Fibroblast of skin of back (primary cell): ENCODE measurements around the gene KRT26. TPM values are rescaled to one million over a fixed set of nuclear protein-coding genes. Genes with fewer than 3 reads are reported as not detected.
"Not testable (repeated sequence)": the region's sequence is repeated elsewhere in the genome, so short reads cannot be mapped to it uniquely, and the experiment has no call there.

ENCODE experiments used
- DNase-seq: peaks from one replicate; pipeline ENCODE4 v3.0.0-alpha.2; 2013
- polyA plus RNA-seq, 2 experiments: library from polyadenylated mRNA; unstranded; fragments of 120-200 nt; gene quantifications; one replicate each; pipeline ENCODE4 v1.2.1, GENCODE V29; 2013; ENCODE audit not compliant: insufficient read length in 2 of 2

Gene KRT26, protein sequence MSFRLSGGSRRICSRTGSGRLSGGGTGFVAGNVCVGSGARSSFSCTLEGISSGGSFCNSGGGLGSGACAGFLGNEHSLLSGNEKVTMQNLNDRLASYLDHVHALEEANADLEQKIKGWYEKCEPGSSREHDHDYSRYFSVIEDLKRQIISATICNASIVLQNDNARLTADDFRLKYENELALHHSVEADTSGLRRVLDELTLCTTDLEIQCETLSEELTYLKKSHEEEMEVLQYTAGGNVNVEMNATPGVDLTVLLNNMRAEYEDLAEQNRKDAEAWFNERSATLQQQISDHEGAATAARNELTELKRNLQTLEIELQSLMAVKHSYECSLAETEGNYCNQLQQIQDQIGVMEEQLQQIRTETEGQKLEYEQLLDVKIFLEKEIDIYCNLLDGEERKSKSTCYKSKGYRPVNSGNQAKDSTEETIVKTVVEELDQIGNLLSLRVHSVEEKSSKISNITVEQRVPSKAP
- polyA plus RNA-seq (2013, experiment 1 of 2; ENCODE audit: insufficient read length), result not detected
- polyA plus RNA-seq (2013, experiment 2 of 2; ENCODE audit: insufficient read length), result not detected

DNA sequence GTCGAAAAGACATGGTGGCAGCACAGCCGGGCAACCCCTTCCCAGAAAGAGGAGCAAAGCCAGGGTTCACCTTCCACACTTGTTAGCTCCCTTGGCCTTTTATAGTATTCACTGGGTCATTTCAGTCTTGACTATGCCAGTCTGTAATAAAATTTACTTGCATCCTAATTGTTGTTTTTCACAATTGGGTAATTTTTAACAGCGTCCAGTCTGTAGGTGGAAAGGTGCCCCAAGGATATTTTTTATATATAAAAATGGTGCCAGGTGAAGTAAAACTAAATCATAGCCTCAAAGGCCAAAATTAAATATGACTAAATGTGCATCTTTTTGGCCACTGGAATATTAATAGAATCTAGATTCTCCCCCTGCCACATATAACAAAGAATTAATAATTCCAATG lies at the start of gene KRT26:
TSS of gene KRT26 (minus strand) at position 101 of the 400 bp plus-strand sequence. CDS start at position 13, 88 bp downstream.
- DNase-seq, result no peak

DNA sequence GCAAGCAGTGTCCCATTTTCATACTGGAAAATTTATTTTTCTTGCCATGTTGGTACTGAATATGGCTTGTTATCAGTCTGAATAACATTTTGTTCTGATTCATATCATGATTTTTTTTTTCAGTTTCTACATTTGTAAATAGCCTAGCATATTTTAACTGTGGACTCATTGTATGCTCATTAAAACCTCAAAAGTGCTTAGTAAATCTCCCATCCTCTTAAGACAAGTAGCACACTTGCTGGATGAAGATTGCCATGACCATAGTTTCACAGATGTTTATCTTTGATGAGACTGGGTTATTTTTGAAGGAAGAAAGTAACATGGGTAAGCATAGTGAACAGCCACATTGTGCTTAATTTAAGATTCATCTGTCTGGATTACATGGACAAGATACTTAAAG lies 49.5 kb upstream of the KRT26 start:
- no peak for DNase-seq

DNA sequence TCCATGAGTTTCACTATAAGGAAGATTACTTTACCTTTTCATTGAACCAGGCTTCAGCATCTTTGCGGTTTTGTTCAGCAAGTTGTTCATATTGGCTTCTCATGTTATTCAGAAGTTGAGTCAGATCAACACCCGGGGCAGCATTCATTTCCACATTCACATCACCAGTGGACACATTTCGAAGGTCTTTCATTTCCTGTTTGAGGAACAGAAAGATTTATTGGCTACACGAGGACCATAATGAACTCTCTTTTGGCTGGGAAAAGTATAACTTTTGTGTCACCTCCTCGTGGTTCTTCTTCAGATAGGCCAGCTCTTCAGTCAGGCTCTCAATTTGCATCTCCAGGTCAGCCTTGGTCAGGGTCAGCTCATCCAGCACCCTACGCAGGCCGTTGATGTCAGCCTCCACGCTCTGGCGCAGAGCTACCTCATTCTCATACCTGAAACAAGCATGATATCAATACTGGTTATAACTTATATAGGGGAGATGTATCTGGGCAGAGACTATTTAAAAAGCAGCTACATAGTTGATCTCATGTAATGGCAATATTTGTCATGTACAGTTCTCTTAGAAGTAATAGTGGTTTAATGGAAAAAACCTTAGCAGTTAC lies 48.3 kb upstream of the KRT26 start:
- no peak for DNase-seq

DNA sequence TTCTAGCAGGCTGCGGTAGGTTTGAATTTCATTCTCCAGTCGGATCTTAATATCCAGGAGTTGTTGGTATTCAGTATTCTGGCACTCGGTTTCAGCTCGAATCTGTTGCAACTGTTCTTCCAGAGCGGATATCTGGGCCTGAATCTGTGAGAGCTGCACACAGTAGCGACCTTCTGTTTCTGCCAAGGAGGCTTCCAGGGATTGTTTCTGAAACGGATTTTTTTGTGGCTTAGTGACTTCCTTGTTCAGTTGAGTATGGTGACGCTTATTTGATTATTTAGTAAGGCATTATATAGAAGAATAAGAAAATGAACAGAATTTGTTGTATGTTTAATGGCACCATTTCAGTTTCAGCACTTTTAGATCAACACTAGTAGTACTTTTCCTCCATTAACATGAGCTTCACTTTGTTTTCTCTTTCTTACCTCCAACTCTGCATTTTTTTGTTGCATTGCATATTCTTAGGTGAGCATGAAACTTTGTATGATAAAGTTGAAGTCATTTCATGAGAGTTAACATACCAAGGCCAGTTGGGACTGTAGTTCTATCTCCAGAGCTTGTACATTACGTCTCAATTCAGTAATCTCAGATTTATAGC lies 47.6 kb upstream of the KRT26 start:
- peak; percentile 17 for DNase-seq

DNA sequence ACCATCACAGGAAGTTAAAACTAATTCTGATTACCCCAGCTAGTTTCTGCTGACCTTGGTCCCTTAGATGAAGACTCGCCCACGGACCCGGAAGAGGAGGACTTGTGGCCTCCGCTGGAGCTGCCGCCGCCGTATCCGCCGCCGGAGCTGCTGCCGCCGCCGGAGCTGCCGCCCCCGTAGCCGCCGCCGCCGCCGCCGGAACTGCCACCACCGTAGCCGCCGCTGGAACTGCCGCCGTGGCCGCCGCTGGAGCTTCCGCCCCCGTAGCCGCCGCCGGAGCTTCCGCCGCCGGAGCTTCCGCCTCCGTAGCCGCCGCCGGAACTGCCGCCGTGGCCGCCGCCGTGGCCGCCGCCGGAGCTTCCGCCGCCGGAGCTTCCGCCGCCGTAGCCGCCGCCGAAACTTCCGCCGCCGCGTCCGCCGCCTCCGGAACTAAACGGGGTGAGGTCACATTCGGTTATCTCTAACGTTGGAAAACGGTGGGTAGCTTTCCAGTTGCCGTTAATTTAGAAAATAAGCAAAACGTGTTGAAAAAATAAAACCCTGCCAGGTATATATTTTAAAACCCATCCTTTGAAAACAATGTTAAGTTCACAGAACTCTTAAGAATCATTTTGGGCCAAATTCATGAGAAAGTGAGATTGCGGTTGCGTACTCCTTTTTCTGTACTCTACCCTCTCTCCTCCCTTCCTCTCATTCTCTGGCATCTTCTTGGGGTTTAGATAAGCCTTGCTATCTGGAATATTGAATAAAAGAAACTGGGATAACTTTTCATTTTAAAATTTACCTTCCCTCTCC lies 46.9 kb upstream of the KRT26 start:
- DNase-seq, result peak; percentile 84

DNA sequence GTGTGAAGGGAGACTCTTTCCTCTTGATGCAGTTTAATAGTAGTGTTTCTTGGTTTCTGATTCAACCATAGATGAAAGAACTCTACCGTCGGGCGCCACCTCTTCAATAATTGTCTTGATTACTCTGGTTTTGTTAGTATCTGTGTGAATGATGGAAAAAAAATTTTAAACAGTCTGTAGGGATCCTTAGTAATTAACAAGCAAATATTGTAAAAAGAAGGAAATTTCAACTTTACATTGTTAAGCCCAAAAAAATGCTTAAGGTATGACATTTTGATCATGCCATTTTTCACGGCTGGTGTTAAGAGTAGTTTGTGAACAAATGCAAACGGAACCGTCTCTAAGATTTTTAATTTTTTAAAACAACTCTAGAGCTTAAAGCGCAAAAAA lies 46.3 kb upstream of the KRT26 start:
- no peak for DNase-seq

DNA sequence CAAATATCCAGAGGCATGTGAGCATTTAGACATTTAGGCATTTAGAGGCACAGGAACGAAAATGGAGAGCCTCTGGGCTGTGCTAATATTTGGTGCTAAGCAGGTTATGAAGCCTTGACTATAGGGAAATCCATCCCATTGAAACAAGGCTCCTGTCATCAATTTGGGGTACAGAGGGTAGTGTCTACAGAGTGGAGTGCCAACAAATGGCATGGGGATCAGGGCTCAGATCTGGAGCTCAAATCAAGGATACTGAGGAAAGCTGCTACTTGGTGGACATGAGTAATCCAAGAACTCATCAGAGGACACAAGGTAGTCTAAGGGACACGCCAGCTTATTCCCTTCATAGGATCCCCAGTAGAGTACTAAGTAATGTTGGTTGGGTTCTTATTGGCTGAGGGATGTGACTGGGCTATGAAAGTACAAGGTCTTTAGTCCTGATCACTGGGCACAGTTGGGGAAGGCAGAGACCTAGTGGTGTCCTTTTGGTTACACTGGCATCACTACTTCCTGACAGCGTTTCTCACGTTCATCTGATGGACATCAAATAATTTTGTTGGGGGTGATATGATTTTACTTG lies 45.2 kb upstream of the KRT26 start:
- DNase-seq, result no peak

DNA sequence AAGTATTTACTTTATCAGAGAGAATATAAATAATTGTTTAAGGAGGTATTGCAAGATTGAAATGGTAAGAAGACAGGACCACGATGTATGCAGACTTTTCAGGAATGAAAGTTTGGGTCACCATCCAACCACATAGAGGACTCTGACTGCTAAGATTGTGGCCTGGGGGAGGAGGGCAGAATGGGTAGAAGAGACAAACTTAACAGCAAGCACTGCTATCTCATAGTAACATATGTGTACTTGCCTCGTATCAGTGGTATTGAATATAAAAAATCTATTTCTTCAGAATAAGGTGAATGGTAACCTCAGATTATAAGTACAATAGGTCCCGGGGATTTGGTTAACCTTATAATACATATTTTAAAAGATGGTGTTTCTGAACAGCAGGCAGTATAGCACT lies 44.6 kb upstream of the KRT26 start:
- no peak for DNase-seq

DNA sequence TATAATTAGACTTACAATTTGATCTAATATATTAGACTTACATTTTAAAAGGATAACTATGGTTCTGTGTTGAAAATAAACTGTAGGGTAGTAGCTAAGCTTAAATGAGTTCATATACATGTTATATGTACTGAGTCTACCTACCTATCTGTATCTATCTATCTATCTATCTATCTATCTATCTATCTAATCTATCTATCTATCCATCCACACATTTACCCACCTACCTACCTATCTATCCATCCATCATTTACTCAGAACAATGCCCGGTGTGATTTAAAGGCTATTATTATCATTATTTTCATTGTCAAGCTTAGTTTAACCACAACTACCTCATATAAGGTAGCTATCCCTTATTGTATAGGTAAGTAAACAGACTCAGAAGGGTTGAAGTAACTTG lies 43.4 kb upstream of the KRT26 start:
- DNase-seq, result no peak

DNA sequence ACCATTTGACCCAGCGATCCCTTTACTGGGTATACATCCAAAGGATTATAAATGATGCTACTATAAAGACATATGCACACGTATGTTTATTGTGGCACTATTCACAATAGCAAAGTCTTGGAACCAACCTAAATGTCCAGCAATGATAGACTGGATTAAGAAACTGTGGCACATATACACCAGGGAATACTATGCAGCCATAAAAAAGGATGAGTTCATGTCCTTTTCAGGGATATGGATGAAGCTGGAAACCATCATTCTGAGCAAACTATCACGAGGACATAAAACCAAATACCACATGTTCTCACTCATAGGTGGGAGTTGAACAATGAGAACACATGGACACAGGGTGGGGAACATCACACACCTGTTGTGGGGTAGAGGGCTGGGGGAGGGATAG lies 42.7 kb upstream of the KRT26 start:
- not testable (repeated sequence) for DNase-seq

DNA sequence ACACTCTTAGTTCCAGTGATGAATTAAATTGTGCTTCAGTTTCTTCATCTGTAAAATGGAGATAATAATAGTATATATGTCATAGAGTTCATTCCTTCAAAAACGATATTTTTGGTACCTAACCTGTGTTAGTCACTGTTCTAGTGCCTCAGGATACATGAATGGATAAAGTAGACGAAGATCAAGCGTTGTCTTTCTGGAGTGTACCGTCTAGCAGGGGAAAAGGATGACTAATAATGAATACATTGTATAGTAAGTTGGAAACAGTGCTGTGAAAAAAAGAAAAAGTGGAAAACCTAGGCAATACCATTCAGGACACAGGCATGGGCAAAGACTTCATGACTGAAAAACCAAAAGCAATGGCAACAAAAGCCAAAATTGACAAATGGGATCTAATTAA lies 41.8 kb upstream of the KRT26 start:
- peak; percentile 59 for DNase-seq

DNA sequence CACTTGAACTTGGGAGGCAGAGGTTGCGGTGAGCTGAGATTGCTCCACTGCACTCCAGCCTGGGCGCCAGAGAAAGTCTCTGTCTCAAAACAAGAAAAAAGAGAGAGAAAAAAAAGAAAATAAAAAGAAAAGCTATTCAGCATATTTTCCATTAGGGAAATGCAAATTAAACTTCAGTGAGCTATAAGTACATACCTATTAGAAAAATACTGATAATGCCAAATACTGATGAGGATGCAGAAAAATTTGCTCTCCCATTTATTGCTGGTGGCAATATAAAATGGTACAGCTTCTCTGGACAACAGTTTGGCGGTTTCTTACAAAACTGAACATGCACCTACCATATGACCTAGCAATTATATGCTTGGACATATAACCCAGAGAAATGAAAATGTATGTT lies 40.6 kb upstream of the KRT26 start:
- no peak for DNase-seq

DNA sequence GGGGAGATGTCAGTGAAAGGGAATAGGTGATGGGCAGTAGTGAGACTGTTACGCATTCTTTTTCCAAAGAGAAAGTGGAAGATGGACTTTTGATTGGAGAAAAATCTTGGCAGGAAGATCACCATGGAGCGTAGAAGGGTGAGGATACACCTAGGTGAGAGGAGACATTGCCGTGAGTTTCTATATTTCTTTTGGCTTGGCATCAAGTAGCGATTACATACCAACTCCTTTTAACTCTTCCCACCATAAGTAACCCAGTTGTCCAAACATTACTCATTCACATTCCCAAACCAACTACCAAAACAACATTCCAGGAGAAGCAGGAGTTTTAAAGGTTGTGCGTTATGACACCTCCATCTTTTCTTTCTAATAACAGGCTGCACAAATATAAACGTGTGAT lies 38.5 kb upstream of the KRT26 start:
- peak; percentile 79 for DNase-seq

DNA sequence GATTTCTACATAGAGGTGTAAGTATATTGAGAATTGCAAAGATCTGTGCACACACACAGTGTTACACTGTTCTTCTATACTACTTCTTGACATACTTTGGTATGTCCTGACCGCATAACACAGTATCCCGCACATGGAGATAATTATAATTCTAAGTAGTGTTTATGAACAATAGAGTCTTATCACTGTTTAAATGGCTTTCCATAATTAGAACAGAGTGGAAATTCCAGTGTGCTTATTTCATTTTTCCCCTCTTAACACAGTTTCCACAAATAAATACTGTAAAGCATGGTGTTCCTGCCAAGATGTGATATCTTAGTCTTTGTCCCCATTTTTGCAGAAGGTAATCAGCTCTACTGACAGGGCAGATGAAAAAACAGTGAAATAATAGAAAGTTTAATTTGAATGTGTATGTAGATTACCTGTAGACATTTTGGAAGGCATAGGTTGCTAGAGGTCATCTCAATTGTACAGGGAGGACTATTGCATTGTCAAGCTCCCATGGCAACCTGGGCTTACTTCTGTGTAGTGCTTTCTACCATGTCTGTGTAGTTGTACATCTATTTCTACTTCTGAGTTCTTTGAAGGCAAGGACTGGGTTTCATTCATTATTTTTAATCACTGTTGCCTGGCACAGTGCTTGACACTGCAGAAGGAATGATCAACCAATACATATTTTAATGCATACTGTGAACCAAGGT lies 37.9 kb upstream of the KRT26 start:
- peak; percentile 52 for DNase-seq

DNA sequence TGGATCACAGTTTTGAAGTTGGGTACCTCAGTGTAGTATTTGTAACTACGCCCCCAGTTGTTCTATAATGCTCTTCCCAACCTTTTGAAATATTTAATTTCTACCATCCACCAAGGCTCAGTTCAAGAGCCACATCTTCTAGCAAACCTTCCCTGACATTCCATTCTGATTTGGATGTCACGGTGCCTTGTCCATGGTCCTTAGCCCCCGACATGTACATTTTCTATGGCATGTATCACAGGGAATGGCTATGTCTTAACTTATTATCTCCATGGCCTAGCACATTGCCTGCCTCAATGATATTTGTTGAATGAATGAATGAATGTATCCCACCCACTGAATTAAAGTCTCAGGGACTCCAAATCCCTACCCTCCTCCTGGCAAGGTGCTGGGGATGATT lies 34.1 kb upstream of the KRT26 start:
- DNase-seq, result no peak

DNA sequence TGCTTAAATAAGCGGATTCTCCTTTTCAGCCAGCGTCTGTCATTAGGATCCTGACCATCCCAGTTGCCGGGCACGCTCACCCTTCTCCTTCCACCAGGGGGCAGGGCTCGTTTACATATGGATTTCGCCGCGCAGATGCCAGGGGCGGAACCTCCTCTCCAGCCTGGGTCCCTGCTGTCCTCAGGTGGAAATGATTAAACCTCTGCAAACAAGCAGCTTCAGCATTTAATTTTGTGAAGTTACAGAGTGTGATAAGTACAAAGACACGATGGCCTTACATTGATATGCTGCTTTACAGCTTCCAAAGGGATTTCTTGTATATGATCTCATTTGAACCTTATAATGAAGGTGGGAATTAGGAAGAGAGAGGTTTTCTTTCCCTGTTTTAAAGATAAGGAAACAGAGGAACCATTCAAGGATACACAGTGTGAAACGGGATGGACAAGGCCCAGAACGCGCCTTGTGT lies 31.6 kb upstream of the KRT26 start:
- DNase-seq, result peak; percentile 69

DNA sequence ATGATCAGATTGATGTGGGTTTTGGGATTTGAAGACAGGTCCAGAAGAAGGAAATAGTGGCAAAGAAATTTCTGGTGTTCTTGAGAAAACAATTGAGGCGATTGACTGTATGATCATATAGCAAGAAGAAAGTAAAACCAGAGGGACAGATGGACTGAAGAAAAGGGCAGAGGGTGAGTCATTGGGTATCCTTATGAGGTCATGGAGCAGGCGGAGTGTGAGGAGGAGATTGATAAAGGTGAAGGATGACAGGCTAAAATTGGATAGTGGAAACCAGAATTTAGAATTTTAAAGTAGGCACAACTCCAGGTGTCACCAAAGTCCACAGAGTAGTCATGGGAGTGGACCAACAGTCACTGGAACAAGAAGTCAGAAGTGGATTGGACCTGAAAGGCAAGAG lies 29.2 kb upstream of the KRT26 start:
- DNase-seq, result no peak

DNA sequence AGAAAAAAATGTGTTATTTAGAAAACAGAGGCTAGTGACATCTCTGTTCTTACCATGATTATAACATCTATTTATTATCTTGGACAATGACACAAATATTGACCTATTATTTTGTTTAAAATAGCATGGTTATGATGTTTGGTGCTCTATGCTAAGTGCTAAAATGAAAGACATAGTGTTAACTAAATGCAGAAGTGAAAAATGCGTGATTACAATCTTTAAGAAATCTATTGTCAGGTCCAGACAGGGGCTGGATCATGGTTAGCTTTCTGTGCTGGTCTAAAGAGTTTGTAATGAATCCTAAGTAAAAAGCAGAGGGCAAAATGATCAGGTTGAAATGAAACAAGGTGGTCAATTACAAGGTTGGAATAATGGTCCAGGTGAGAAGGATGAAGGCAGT lies 28.4 kb upstream of the KRT26 start:
- no peak for DNase-seq

DNA sequence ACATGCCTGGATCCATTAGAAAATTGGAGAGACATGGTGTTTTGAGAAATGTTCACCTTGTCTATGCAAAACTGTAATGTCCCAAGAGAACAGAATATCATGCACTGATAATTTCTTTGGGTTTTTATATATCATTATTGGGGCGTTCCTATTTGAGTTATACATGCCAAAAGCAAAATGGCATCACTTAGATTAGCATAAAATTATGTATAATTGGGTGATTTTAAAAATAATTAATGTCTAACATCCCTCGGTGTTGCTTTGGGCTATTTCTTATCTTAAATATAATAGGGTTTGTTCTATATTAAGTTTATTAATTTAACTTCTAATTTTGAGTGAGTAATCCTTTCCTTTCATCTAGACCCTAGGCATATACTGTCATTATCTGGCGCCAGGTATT lies 27.9 kb upstream of the KRT26 start, which contains the start of gene KRT28:
TSS of gene KRT28 (minus strand) at position 101 of the 400 bp plus-strand sequence. CDS start at position 35, 66 bp downstream.
- no peak for DNase-seq

DNA sequence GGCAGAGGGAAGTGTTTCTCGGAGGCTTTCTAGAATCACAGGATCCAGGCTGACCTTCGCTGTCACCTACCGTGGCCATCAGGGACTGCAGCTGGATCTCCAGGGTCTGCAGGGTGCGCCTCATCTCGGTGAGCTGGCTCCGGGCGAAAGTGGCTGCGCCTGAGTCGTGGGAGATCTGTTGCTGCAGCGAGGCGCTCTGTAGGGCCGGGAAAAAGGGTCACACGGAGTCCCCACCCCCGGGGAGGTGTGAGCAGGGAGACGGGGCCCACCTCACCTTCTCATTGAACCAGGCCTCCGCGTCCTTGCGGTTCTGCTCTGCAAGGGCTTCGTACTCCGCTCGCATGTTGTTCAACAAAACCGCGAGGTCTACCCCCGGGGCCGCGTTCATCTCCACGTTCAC lies 24.8 kb upstream of the KRT26 start:
- no peak for DNase-seq

DNA sequence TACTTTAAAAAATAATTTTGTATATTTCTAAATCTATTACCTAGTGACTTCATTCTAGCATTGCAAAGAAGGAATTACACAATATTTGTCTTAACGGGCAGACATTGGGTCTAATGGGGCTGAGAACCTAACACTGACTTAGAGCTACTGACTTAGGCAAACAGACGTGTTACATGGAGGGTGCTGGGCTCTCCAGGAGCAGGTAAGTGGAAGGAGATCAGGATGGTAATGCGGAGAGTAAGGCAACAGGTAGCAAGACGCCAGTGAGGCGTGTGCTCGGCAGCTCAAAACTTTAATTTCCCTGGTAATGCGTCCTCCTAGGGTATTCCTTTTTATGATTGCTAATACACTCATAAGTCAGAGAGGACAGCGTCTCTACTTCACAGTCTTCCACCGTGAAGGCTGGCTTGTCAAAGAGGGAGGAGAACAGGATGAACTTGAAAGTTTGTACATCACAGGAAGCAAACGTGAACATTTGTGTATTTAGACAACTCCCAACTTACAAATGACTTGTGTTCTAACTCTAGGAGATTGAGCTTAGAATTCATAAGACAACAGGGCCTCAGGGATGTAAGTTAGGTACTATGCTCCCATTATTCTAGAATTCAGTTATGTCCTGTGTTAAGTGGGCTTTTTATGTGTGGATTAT lies 23.1 kb upstream of the KRT26 start:
- DNase-seq, result no peak
